Smooth muscle cell of the brain vasculature (primary cell): ENCODE data around the gene PKD2L1.
"Not testable (repeated sequence)": the region's sequence is repeated elsewhere in the genome, so short reads cannot be mapped to it uniquely, and the experiment has no call there.

Experiments used
- DNase-seq: peaks from one replicate; pipeline ENCODE4 v3.0.0-alpha.2; 2012; ENCODE audit warnings: low read depth, low spot score

The PKD2L1 gene

GRCh38 chr10:100333661-100334440 is 3.8 kb upstream of the PKD2L1 start:
- DNase-seq: no peak

GRCh38 chr10:100333106-100333505 is 3.1 kb upstream of the PKD2L1 start:
- DNase-seq: no peak

GRCh38 chr10:100328198-100328597 is 1.8 kb downstream of the PKD2L1 start:
- no peak for DNase-seq

- DNase-seq: no peak
Measured at GRCh38 chr10:100327718-100328009, 2.4 kb downstream of the PKD2L1 start.

DNA sequence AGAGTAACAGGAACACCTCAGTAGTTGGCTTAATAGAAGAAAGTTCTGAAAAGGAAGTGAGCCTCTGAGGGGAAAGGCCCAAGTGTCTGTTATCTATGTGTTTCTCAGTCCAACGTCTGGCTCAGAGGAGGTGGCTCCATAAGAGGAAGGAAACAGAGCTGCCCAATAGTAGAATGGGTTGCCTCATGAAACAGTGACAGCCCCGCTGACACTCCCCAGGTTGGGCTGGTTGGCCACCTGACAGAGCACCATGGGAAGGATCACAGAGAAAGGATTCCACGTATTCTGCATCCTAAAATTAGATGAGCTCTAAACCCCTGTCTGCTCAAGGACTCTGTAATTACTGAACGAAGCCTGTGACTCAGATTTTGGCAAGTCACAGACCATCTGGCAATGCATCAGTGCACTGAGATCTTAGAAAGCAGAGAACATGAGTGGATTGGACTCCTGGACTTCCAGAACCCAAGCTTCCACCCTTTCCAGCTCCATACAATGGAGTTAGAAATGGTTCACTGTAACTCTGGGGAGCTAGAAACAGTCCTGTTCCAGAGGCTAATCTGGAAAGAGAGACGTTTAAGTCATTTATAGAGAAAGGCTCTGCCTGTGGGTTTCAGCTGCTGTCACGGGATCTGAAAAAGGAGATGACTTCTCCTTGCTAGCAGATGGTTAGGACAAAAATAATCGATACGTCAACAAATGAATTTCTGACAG is 2.9 kb downstream of the PKD2L1 start:
- no peak for DNase-seq

DNA sequence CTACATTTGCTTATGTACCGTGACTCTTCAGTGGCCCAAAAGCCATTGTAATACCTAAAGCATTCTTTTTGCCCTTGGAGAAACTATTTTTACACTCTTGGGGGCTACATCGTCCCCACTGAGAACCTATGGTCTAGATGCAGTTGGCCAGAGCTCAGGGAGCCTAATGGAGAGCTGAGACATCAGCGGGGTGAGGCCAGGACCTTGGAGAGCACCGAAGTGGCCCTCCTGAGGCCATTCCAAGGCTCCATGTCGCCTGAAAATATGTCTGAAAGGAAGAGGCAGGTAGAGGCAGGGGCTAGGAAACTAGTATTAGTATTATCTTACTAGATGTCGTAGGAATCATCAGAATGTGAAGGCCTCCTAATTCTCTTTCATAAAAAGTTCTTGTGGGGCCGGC is 4.9 kb downstream of the PKD2L1 start:
- DNase-seq: no peak

DNA sequence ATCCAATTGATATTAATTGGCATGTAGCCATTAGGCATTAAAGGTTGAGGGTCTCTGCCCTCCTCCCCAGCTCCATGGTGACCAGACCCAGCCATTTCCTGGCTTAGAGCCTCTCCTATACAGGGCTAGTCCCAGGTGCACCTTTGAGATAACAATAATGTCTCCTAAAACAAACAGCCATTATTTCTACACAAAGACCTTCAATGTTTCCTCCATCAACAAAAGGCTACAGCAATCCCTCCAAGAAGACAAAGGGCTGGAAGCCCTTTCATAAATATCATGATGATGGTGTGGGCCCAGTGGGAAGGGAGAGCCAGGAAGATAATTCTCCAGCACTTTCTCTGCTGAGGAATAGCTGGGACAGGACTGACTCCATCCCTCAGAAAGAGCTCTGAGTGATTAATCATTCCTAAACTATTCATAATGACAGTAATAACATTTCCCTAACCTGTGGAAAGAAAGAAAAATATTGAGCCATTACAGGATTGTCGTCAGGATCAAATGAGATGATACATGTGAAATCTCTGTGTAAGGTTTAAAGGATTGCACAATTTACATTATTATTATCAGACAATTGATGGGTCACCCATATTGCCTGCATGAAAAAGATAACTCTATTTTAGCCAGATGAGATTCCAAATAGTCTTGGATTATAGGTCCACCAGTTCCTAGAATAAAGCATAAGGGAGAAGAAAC is 10.2 kb downstream of the PKD2L1 start:
- DNase-seq: no peak

- no peak for DNase-seq
Measured at GRCh38 chr10:100318207-100318606, 11.8 kb downstream of the PKD2L1 start.

- DNase-seq: no peak
Measured at GRCh38 chr10:100315615-100316014, 14.4 kb downstream of the PKD2L1 start.

DNA sequence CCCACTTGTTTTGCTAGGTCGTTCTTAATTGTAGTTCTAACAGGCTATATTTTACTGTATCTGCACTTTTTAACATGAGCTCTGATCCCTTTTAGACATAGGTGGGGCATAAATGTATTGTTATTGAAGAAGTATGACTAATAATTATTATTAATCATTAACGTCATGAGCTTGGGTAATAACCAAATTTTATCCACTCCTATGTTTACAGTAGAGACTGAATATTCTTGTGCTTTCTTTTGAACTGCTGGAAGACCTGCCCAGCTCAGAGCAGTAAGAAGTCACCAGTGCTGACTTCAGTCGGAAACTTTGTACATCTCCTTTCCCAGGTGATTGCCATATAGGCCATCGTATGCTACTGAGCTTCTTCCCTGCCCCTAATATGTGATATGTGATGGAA is 18.7 kb downstream of the PKD2L1 start:
- no peak for DNase-seq

GRCh38 chr10:100307684-100308083 is 22.3 kb downstream of the PKD2L1 start:
- DNase-seq: no peak

GRCh38 chr10:100306861-100307260 is 23.2 kb downstream of the PKD2L1 start:
- no peak for DNase-seq

GRCh38 chr10:100304414-100304813 is 25.6 kb downstream of the PKD2L1 start:
- DNase-seq: no peak

GRCh38 chr10:100303724-100304319 is 26.2 kb downstream of the PKD2L1 start:
- DNase-seq: no peak

- not testable (repeated sequence) for DNase-seq
Measured at GRCh38 chr10:100301123-100301522, 28.9 kb downstream of the PKD2L1 start.

DNA sequence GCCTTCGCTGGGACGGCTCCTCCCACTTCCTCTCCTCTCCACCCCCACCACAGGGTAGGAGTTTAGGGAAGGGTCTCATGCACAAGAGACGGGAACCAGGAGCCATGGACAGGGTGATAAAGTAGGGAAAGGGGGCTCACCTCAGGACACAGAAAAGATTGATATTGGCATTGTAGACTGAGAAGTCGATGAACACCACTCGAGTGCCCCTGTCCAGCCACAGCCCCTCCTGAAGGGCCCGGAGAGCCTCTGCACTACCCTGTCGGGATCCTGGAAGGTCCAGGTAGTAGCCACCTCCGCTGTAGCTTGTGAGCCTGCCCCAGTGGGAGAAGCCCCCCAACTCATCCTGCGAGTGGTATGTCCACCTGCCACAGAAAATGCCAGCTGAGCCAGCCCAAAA is 32.8 kb downstream of the PKD2L1 start:
- no peak for DNase-seq

DNA sequence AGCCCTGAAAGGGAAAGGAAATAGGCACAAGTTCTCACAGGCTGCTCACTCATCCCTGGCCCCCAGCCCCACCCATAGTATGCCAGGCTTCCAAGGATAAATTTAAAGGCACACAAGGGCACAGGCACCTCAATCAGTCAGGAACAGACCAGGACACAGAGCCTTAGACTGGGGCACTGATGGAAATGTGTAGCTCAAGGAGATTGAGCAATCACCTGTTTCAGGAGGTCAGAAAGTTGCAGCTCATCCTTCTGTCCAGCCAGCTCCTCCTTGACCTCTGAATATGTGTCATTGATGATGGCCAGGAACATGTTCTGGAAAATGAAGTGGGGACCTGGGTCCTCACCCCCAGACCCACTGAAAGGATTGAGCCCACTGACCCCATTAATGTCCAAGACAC is 37.0 kb downstream of the PKD2L1 start:
- DNase-seq: no peak

- not testable (repeated sequence) for DNase-seq
Measured at GRCh38 chr10:100292300-100292699, 37.7 kb downstream of the PKD2L1 start.

DNA sequence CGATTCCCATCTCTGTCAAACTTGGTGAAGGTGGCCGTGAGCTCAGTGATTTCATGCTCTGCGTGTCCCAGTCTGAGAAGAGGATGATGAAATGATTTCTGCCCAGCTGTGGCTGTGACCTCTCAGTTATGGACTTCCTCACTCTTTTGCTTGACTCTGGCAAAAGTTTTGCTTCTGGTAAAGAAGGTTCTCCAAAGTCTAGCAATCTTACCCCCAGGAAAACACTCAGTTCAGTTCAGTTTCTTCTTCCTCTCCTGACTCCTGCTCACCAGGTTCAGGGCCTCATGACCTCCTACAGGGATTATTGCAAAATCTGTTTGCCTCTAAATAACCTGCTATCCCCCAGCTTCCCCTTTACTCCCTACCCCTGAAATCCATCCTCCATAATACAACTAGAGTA is 38.7 kb downstream of the PKD2L1 start:
- DNase-seq: no peak

DNA sequence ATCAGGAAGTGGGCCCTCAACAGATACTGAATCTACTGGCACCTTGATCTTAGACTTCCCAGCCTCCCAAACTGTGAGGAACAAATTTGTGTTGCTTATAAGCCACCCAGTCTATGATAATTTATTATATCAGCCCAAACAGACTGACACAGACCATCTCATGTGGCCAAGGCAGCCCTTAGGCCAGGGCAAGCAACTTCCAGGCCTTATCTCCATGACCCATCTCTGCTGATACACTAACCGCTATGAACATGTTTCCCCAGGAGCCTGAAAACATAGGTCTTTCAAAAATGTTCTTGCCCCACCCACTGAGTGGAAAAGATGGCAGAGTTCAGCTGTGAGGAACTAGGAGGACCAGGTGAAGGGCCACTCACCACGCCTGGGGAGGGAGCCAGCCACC is 40.4 kb downstream of the PKD2L1 start:
- no peak for DNase-seq

DNA sequence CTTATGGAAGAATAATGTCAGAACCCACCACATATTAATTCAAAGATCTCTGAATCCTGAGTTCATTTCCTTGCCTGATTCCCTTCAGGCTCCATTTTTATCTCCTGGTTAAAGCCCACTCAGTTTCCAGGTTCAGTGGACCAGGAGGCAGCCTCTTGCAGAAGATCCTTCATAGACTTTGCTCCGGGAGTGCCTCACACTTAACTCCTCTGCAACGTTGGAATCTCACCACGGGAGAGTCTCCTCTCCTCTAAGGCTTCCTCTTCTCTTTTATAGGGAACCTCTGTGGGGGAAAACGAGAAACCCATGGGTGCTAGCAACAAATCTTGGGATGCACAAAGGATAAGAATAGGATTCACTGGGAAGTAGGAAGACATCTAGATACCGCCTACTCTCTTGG is 41.8 kb downstream of the PKD2L1 start:
- no peak for DNase-seq

DNA sequence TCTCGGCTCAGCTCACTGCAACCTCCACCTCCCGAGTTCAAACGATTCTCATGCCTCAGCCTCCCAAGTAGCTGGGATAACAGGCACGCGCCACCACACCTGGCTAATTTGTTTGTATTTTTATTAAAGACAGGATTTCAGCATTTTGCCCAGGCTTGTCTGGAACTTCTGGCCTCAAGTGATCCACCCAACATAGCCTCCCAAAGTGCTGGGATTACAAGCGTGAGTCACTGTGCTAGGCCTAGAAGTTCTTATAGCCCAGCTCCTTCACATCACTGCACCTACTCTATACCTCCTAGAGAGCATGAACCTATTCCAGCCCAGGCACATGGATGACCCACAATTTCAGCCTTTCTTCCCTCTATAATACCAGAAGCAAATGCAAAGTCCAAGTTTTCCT is 42.3 kb downstream of the PKD2L1 start:
- no peak for DNase-seq
